G401 (cell line): ENCODE measurements around the gene LRIT2. TPM values are rescaled to one million over a fixed set of nuclear protein-coding genes. Genes with fewer than 3 reads are reported as not detected.
"Not testable (repeated sequence)": the region's sequence is repeated elsewhere in the genome, so short reads cannot be mapped to it uniquely, and the experiment has no call there.

Source experiments
- DNase-seq: peaks from one replicate; pipeline ENCODE4 v3.0.0-alpha.2; 2015; ENCODE audit warnings: low spot score
- in situ Hi-C: cut with HindIII; loops from 2 replicates; pipeline ENCODE4 v1.10.0; 2016; ENCODE audit warnings: low sequenced_read_pairs, mixed read lengths
- total RNA-seq: library from RNA; depleted of rRNA; stranded (reverse); fragments of >200 nt; shearing (Covaris generic); gene quantifications from 2 replicates; pipeline ENCODE4 v1.2.3, GENCODE V29; 2014; rRNA removed

LRIT2 gene
- total RNA-seq, 1 experiment from 2014 or later, result not detected

GRCh38 chr10:84171700-84172466 lies 53.5 kb downstream of the LRIT2 start:
- DNase-seq, in situ Hi-C loops: not testable (repeated sequence)

DNA sequence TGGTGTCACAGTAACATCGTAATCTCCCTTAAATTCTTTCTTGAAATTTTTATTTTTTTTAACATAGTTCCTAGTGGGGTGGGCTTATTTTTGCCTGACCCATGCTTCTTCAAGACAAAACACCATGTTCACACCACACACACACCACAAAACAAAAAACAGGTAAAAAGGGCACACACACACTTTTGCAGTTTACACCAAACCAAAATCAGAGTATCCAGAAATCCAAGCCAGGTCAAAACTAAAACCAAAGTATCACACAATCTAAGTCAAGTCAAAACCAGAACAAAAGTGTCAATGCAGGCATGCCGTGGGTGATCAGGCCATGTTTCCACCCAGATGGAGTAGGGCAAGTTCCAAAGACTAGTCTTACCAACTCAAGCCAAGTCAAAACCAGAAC lies 54.1 kb downstream of the LRIT2 start:
- in situ Hi-C loops, DNase-seq: not testable (repeated sequence)

Other genes with a start within 250 kb of the LRIT2 start
- 165 and 197 TPM in 2 replicates for gene GHITM, start 86.0 kb downstream of the LRIT2 start, total RNA-seq
- gene GPR15LG, start 51.7 kb downstream of the LRIT2 start, total RNA-seq, result not detected in 2 replicates
- gene CDHR1, start 31.0 kb downstream of the LRIT2 start, total RNA-seq, result not detected in 2 replicates
- not detected in 2 replicates for gene LRIT1, start 16.0 kb upstream of the LRIT2 start, total RNA-seq
- gene RGR, start 19.5 kb upstream of the LRIT2 start, total RNA-seq, result not detected in 2 replicates
- 11.6 and 19.4 TPM in 2 replicates for gene CCSER2, start 103.0 kb upstream of the LRIT2 start, total RNA-seq